Osteoblast (primary cell): ENCODE measurements around the gene CCDC92. TPM values are rescaled to one million over a fixed set of nuclear protein-coding genes. Genes with fewer than 3 reads are reported as not detected.

Experiments used
- DNase-seq: peaks from one replicate; pipeline ENCODE4 v3.0.0; 2011; ENCODE audit warnings: low spot score, mixed read lengths; ENCODE audit not compliant: insufficient read length; ENCODE audit errors: missing footprints
- H2AFZ ChIP-seq: 2 replicates; pipeline ENCODE4 v1.6.0; 2011; ENCODE audit warnings: mild to moderate bottlenecking, low read length
- H3K27ac ChIP-seq: 2 replicates; pipeline ENCODE4 v1.5.1; 2011; ENCODE audit warnings: mild to moderate bottlenecking, low read depth, low read length, moderate library complexity
- H3K27me3 ChIP-seq: 2 replicates; pipeline ENCODE4 v1.6.0; 2012; ENCODE audit warnings: mild to moderate bottlenecking, control low read depth, inconsistent platforms, low read length, moderate library complexity; ENCODE audit not compliant: insufficient read depth
- H3K36me3 ChIP-seq: 2 replicates; pipeline ENCODE4 v1.5.1; 2011; ENCODE audit warnings: mild to moderate bottlenecking, low read length, control low read depth, moderate library complexity; ENCODE audit not compliant: insufficient read depth
- H3K4me1 ChIP-seq: 2 replicates; pipeline ENCODE4 v1.5.1; 2011; ENCODE audit warnings: mild to moderate bottlenecking, low read length, control low read depth, moderate library complexity; ENCODE audit not compliant: insufficient read depth
- H3K4me2 ChIP-seq: 2 replicates; pipeline ENCODE4 v1.6.0; 2011; ENCODE audit warnings: mild to moderate bottlenecking, low read length; ENCODE audit not compliant: insufficient read depth
- H3K4me3 ChIP-seq: fragments of 200-600 bp; sonication (generic); 3 replicates; pipeline ENCODE4 v1.5.1; 2012; ENCODE audit warnings: mild to moderate bottlenecking, low read length, inconsistent platforms; ENCODE audit not compliant: insufficient read depth
- H3K79me2 ChIP-seq: 2 replicates; pipeline ENCODE4 v1.6.0; 2012; ENCODE audit warnings: mild to moderate bottlenecking, low read length, control low read depth, inconsistent platforms; ENCODE audit not compliant: insufficient read depth
- H3K9me3 ChIP-seq: 2 replicates; pipeline ENCODE4 v1.5.1; 2011; ENCODE audit warnings: low read depth, low read length, control low read depth
- H4K20me1 ChIP-seq: 2 replicates; pipeline ENCODE4 v1.6.0; 2012; ENCODE audit warnings: mild to moderate bottlenecking, low read length, control low read depth; ENCODE audit not compliant: insufficient read depth
- CTCF ChIP-seq: IDR thresholded peaks from 2 replicates; pipeline ENCODE4 v1.5.1; 2011; ENCODE audit warnings: mild to moderate bottlenecking, low read depth, low read length, moderate library complexity; ENCODE audit errors: extremely low read depth
- small RNA-seq: library from RNA; depleted of rRNA; stranded (forward); fragments of <200 nt; gene quantifications from one replicate; pipeline ENCODE3, GENCODE V24; 2012
- total RNA-seq: library from RNA; depleted of rRNA; stranded (reverse); fragments of >200 nt; gene quantifications from 2 replicates; pipeline ENCODE4 v1.2.3, GENCODE V29; 2012

CCDC92 gene
- total RNA-seq, 1 donor = 25.7 TPM

- no peak overlapping the region for H3K27ac ChIP-seq
- H2AFZ ChIP-seq = no peak overlapping the region
- H3K79me2 ChIP-seq = no peaks in the 10 kb centered on the region
- DNase-seq = no peak
- no peaks in the 10 kb centered on the region for H3K9me3 ChIP-seq
- H3K4me2 ChIP-seq = no peak overlapping the region
- H3K27me3 ChIP-seq = peaks cover 38% of the 10 kb centered on the region
- no peak for TF ChIP-seq CTCF
- H3K4me1 ChIP-seq = no peaks in the 10 kb centered on the region
- no peaks in the 10 kb centered on the region for H3K36me3 ChIP-seq
- H4K20me1 ChIP-seq = no peaks in the 10 kb centered on the region
- no peak overlapping the region for H3K4me3 ChIP-seq
Observed at GRCh38 chr12:123888989-123889388, 83.6 kb downstream of the CCDC92 start.

GRCh38 chr12:123886931-123887582 lies 85.6 kb downstream of the CCDC92 start:
- TF ChIP-seq CTCF = no peak
- H3K4me2 ChIP-seq = no peak overlapping the region
- peaks cover 48% of the 10 kb centered on the region for H3K27me3 ChIP-seq
- no peaks in the 10 kb centered on the region for H3K79me2 ChIP-seq
- no peak for DNase-seq
- no peaks in the 10 kb centered on the region for H3K36me3 ChIP-seq
- H3K4me3 ChIP-seq = no peak overlapping the region
- no peaks in the 10 kb centered on the region for H3K4me1 ChIP-seq
- H3K27ac ChIP-seq = no peak overlapping the region
- no peaks in the 10 kb centered on the region for H3K9me3 ChIP-seq
- H4K20me1 ChIP-seq = no peaks in the 10 kb centered on the region
- no peak overlapping the region for H2AFZ ChIP-seq

- Histone ChIP-seq H3K27me3 (peaks cover 53% of the 10 kb centered on the region), H4K20me1 (no peaks in the 10 kb centered on the region), H3K4me1 (no peaks in the 10 kb centered on the region), H3K27ac (no peak overlapping the region), H3K4me2 (no peak overlapping the region), H3K36me3 (no peaks in the 10 kb centered on the region), H3K9me3 (no peaks in the 10 kb centered on the region), H3K79me2 (no peaks in the 10 kb centered on the region), H2AFZ (no peak overlapping the region), H3K4me3 (no peak overlapping the region)
- no peak for DNase-seq
- TF ChIP-seq CTCF = no peak
Observed at GRCh38 chr12:123886258-123886657, 86.4 kb downstream of the CCDC92 start.

Small RNAs within 50 kb of the gene (small RNA-seq; reads per million reads assigned to genes)
- gene AC068790.4 (not detected), gene AC068790.6 (0.22 reads per million)

Other genes with a start within 250 kb of the CCDC92 start
- 0.72 and 1.5 TPM in 2 replicates for gene DNAH10, start 210.5 kb downstream of the CCDC92 start, total RNA-seq
- 95.2 and 114 TPM in 2 replicates for gene ZNF664, start 384 bp upstream of the CCDC92 start, total RNA-seq